Liver (tissue), 3 donors: ENCODE results near the gene EHMT1.

Source experiments
- EGR1 ChIP-seq, 2 donors: IDR thresholded peaks; 2 replicates each; pipeline ENCODE4 v1.6.1; 2016 to 2018; ENCODE audit warnings: antibody characterized with exemption in 2 of 2, low read depth in 2 of 2
- FOXA1 ChIP-seq: IDR thresholded peaks from 2 replicates; pipeline ENCODE4 v1.6.1; 2016; ENCODE audit warnings: antibody characterized with exemption
- GABPA ChIP-seq, 2 donors: IDR thresholded peaks in 1 of 2; conservative IDR thresholded peaks in 1 of 2; 2 replicates each; pipeline ENCODE4 v1.6.1; 2016; ENCODE audit warnings: antibody characterized with exemption in 2 of 2, mild to moderate bottlenecking in 1 of 2, moderate library complexity in 1 of 2
- JUND ChIP-seq, 2 donors: IDR thresholded peaks; 2 replicates each; pipeline ENCODE4 v1.6.1; 2016; ENCODE audit warnings: antibody characterized with exemption in 2 of 2
- NR2F2 ChIP-seq: IDR thresholded peaks from 2 replicates; pipeline ENCODE4 v1.6.1; 2016; ENCODE audit warnings: antibody characterized with exemption
- RAD21 ChIP-seq, 2 donors: IDR thresholded peaks; 2 replicates each; pipeline ENCODE4 v1.6.1; 2016; ENCODE audit warnings: antibody characterized with exemption in 2 of 2, mild to moderate bottlenecking in 2 of 2
- SP1 ChIP-seq: IDR thresholded peaks from 2 replicates; pipeline ENCODE4 v1.6.1; 2018; ENCODE audit warnings: antibody characterized with exemption, mild to moderate bottlenecking
- TAF1 ChIP-seq: conservative IDR thresholded peaks from 2 replicates; pipeline ENCODE4 v1.6.1; 2016; ENCODE audit warnings: antibody characterized with exemption, mild to moderate bottlenecking
- YY1 ChIP-seq: IDR thresholded peaks from 2 replicates; pipeline ENCODE4 v1.6.1; 2016; ENCODE audit warnings: antibody characterized with exemption, mild to moderate bottlenecking
- TF ChIP-seq, protein P1 (sequence below): fragments of 150-350 bp; IDR thresholded peaks from 2 replicates; pipeline ENCODE4 v1.5.1; 2017; ENCODE audit warnings: improper control_type of control experiment, low read depth, low read length; ENCODE audit not compliant: missing input control
- TF ChIP-seq, protein P2 (sequence below): IDR thresholded peaks from 2 replicates; pipeline ENCODE4 v1.6.1; 2016; ENCODE audit warnings: antibody characterized with exemption
- TF ChIP-seq, protein P3 (sequence below): IDR thresholded peaks from 2 replicates; pipeline ENCODE4 v1.6.1; 2016; ENCODE audit warnings: antibody characterized with exemption
- TF ChIP-seq, protein P4 (sequence below): IDR thresholded peaks from 2 replicates; pipeline ENCODE4 v1.6.1; 2016; ENCODE audit warnings: antibody characterized with exemption
- donor health status: healthy.
- donor health status: healthy.

DNA sequence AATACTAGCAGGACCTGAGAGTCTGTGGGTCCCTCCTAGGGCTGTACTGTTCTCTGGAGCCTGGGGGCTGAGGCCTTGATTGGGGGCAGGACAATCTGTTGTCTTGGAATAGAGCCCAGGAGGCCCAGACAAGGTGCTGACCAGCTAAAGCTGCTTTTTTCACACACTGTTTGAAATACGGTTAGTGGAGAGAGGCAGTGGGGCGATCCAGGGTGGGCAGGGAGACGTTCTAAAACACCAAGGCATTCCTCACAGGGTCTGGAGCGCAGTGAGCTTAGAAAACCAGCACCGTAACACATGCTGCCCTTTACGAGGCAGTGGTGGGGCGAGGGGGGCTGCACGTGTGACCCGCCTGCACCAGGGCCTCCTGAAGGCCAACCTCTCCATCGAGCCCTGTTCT is 55.1 kb downstream of the EHMT1 start:
- TF ChIP-seq, protein P1, sequence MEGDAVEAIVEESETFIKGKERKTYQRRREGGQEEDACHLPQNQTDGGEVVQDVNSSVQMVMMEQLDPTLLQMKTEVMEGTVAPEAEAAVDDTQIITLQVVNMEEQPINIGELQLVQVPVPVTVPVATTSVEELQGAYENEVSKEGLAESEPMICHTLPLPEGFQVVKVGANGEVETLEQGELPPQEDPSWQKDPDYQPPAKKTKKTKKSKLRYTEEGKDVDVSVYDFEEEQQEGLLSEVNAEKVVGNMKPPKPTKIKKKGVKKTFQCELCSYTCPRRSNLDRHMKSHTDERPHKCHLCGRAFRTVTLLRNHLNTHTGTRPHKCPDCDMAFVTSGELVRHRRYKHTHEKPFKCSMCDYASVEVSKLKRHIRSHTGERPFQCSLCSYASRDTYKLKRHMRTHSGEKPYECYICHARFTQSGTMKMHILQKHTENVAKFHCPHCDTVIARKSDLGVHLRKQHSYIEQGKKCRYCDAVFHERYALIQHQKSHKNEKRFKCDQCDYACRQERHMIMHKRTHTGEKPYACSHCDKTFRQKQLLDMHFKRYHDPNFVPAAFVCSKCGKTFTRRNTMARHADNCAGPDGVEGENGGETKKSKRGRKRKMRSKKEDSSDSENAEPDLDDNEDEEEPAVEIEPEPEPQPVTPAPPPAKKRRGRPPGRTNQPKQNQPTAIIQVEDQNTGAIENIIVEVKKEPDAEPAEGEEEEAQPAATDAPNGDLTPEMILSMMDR = no peak
- no peak for TF ChIP-seq RAD21 (IDR thresholded peaks at IDR 0.05)
- TF ChIP-seq FOXA1 = no peak
- TF ChIP-seq TAF1 = no peak
- no peak for TF ChIP-seq GABPA (IDR thresholded peaks at IDR 0.05 in 1 of 2, conservative IDR thresholded peaks at IDR 0.05 in 1 of 2)
- no peak for TF ChIP-seq JUND (IDR thresholded peaks at IDR 0.05)
- no peak for TF ChIP-seq EGR1 (IDR thresholded peaks at IDR 0.05; ENCODE audit: low read depth in 2 of 2)
- TF ChIP-seq, protein P2, sequence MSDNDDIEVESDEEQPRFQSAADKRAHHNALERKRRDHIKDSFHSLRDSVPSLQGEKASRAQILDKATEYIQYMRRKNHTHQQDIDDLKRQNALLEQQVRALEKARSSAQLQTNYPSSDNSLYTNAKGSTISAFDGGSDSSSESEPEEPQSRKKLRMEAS = no peak
- TF ChIP-seq YY1 = no peak
- TF ChIP-seq, protein P3, sequence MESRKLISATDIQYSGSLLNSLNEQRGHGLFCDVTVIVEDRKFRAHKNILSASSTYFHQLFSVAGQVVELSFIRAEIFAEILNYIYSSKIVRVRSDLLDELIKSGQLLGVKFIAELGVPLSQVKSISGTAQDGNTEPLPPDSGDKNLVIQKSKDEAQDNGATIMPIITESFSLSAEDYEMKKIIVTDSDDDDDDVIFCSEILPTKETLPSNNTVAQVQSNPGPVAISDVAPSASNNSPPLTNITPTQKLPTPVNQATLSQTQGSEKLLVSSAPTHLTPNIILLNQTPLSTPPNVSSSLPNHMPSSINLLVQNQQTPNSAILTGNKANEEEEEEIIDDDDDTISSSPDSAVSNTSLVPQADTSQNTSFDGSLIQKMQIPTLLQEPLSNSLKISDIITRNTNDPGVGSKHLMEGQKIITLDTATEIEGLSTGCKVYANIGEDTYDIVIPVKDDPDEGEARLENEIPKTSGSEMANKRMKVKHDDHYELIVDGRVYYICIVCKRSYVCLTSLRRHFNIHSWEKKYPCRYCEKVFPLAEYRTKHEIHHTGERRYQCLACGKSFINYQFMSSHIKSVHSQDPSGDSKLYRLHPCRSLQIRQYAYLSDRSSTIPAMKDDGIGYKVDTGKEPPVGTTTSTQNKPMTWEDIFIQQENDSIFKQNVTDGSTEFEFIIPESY = no peak
- TF ChIP-seq SP1 = no peak
- no peak for TF ChIP-seq NR2F2
- TF ChIP-seq, protein P4, sequence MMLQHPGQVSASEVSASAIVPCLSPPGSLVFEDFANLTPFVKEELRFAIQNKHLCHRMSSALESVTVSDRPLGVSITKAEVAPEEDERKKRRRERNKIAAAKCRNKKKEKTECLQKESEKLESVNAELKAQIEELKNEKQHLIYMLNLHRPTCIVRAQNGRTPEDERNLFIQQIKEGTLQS = no peak
